GM12891 (cell line): ENCODE data around the gene FHIT.
"Not testable (repeated sequence)": the region's sequence is repeated elsewhere in the genome, so short reads cannot be mapped to it uniquely, and the experiment has no call there.

Source experiments
- POLR2A ChIP-seq: IDR thresholded peaks from 2 replicates; pipeline ENCODE4 v1.6.1; 2011; ENCODE audit warnings: low read depth, low read length, control low read depth
- POLR2AphosphoS5 ChIP-seq: IDR thresholded peaks from 2 replicates; pipeline ENCODE4 v1.6.1; 2011; ENCODE audit warnings: low read depth, low read length, control low read depth
- POU2F2 ChIP-seq: IDR thresholded peaks from 2 replicates; pipeline ENCODE4 v1.6.1; 2011; ENCODE audit warnings: low read depth, mild to moderate bottlenecking, control low read depth, low read length, moderate library complexity
- TAF1 ChIP-seq: IDR thresholded peaks from 2 replicates; pipeline ENCODE4 v1.6.1; 2011; ENCODE audit warnings: low read depth, low read length, control low read depth

DNA sequence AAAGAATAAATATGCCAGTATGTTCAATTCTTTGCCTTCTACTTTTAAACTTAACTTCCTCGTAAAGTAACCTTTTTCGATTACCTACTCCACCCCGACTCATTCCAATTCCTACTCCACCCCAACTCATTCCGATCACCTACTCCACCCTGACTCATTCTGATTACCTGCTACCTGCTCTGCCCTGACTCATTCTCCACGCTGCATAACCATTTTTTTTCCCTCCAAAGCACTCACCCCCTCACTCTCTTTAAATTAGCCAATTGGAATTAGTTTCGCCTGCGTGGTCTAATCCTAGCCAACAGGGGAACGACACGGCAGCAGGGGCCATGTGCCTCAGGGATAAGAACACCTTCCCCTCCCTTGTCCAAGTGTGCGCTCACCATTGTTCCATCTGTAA, 362.3 kb downstream of the FHIT start:
- TF ChIP-seq POLR2AphosphoS5, POLR2A, TAF1, POU2F2: not testable (repeated sequence)
